NCI-H1930 (cell line): Measurements from ENCODE around the gene RGS19.

Experiments
- DNase-seq, 2 experiments: peaks; one replicate each; lab custom pipeline; 2025; lab: John Stamatoyannopoulos, UW

The RGS19 gene

GRCh38 chr20:64076061-64076997 lies 3.0 kb downstream of the RGS19 start:
- DNase-seq: no peak

- DNase-seq: no peak
These were observed 3.8 kb downstream of the RGS19 start for GRCh38 chr20:64075556-64075955.

DNA sequence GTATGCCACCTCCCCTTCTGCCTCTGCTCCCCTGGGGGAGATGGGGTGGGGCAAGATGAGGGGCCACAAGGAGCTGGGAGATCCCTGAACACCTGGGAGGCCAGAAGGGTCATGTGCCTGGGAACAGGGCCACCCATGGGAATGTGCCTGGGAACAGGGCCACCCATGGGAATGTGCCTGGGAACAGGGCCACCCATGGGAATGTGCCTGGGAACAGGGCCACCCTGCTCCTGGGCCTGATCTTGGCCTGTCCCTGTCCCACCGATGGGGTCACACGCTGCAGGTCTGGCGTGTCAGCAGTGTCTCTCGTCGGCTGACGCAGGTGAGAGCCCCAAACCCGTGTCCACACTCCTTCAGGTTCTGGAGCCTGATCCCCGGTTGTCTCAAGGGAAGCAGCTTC lies 4.4 kb downstream of the RGS19 start:
- no peak for DNase-seq

- no peak for DNase-seq
These were observed 5.0 kb downstream of the RGS19 start for GRCh38 chr20:64074184-64074789.

GRCh38 chr20:64073476-64074183 lies 5.7 kb downstream of the RGS19 start:
- no peak for DNase-seq

DNA sequence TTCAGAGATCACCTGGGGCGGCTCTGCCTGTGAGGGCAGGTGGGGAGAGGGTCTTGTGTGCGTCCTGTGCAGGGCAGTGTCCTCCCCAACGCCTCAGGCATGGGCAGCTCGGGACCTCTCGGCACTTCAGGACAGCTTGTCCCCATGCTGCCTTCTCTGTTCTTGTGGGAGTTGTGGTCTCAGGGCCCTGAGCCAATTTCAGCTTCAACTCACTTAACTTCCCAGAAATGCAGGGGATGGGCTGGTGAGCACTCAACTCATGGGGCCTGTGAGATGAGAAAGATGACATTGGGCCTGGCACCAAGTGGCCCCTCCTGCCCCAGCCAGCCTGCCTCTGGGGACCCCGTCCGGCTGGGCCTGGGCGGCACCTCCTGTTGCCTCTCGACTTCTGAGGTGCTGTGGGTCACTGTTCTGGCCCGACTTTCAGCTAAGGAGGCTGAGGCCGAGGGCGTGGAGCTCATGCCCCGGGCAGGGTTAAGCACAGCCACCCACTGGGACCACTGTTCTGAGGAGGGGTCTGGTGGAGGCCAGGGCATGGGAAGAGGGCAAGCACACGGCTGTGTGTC lies 6.7 kb downstream of the RGS19 start:
- no peak for DNase-seq

GRCh38 chr20:64071341-64072332 lies 7.7 kb downstream of the RGS19 start:
- DNase-seq: no peak

DNA sequence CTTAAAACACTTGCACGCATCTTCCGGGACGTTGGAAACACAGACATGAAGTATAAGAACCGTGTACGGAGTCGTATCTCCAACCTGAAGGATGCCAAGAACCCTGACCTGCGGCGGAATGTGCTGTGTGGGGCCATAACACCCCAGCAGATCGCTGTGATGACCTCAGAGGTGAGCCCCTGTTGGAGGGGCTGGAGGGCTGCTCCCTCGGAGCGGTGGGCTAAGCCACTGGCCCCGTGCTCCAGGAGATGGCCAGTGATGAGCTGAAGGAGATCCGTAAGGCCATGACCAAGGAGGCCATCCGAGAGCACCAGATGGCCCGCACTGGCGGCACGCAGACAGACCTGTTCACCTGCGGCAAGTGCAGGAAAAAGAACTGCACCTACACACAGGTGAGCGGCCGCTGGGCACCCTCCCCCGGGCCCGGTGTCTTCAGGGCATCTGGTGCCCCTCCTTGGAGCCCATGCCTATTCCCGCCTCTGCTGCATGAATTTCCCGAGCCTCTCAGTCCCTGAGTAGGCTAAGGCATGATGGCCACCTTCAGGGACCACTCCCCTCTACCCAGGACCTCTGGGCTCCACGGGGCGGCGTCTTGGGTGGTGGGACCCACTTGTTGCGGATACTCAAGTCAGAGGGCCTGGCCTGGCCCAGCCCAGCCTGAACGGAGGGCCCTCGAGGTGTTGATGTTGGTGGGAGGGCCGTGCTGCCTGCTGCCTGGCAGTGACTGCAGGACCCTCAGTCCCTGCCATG lies 8.9 kb downstream of the RGS19 start:
- DNase-seq: no peak

- no peak for DNase-seq
These were observed 9.6 kb downstream of the RGS19 start for GRCh38 chr20:64069614-64070243.

- no peak for DNase-seq
These were observed 10.1 kb downstream of the RGS19 start for GRCh38 chr20:64069209-64069613.

GRCh38 chr20:64068386-64069208 lies 10.7 kb downstream of the RGS19 start:
- no peak for DNase-seq

DNA sequence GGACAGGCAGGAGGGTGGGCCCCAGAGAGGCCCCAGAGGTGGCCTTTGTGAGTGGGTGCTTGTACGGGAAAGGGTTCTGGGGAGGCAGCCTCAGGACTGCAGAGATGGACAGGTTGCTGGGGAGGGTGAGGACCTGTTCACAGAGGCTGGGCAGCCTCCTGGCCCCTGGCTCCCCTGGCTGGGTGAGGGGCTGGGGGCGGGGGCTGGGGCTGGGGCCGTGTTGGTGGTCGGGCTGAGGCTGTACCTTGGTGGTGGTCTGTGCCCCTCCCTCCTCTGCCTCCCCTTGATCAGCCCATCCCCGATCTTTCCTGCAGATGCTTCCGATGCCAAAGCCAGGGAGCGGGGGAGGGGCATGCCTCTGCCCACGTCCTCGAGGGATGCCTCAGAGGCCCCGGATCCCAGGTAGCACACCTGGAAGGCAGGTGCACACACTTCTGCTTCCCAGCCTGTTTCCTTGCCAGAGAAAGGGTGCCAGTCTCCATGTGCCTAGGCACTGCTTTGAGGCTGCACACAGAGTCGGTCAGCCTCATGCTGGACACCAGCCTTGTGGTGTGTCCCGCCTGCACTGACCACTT lies 11.5 kb downstream of the RGS19 start:
- no peak for DNase-seq

DNA sequence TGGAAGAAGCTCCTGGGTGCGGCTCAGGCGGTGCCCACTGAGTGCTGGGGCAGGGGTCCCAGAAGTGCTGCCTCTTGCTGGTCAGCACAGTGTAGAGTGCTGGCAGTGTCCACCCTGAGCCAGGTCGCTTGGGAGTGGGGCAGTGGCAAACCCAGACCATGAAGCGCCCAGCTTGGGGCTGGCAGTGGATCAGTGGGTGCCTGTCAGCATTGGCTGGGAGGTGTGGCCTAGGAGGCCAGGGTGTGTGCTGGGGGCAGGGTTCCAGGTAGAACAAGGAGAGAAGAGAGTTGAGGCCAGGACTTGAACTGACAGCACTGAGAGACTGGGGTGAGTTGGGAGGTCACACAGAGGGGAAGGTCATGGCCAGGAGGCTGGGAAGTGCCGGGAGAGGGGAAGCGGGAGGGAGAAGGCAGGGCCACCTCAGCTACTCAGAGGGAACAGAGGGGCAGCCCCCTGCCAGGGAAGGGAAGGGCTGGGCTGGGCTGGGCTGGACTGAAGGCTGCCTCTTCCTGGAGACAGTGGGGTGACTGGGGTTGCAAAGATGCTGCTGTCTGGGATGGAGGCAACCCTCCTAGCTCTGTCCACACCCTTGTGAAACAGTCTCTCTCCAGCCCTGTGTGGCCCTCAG lies 12.2 kb downstream of the RGS19 start:
- DNase-seq: no peak

GRCh38 chr20:64065974-64066343 lies 13.4 kb downstream of the RGS19 start:
- DNase-seq: no peak

- no peak for DNase-seq
These were observed 14.0 kb downstream of the RGS19 start for GRCh38 chr20:64065062-64065973.

DNA sequence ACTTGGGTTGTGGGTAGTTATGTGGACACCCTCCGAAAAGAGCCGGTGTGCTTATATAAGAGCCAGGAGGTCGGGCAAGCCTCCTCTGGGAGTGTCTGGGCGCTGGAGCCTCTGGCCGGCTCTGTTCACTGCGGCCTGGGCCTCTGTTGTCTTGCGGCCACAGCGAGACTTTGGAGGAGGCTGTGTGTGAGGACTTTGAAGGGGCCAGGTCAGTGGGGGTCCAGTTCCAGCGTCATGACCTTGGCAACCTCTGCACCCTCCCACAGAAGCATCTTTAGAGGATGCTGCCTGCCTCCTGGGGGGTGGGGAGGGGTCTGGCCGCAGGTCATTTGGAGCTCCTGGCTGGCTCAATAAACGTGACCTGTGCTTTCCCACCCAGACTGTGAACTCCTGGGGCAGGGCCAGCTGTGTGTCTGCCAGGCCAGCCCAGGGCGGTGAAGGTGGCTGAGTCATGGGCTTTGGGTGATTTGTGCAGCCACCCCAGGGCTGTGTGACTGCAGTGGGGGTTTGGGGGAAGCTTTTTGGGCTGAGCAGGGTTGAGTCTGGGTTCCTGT lies 15.1 kb downstream of the RGS19 start:
- no peak for DNase-seq
